HepG2 (cell line): ENCODE results near the gene PARP15. TPM values are rescaled to one million over a fixed set of nuclear protein-coding genes. Genes with fewer than 3 reads are reported as not detected.

ENCODE experiments used
- ATF7 ChIP-seq, 2 experiments: fragments of 450-650 bp in 1 of 2; sonication (generic) in 1 of 2; formaldehyde crosslinking in 1 of 2; IDR thresholded peaks; 2 replicates each; pipeline versions ENCODE4 v1.4.0 to v1.6.1; 2016 to 2020; ENCODE audit warnings: antibody characterized with exemption in 1 of 2, mild to moderate bottlenecking in 1 of 2, missing genetic modification reagents in 1 of 2
- CBX2 ChIP-seq, 2 experiments: fragments of 200-600 bp in 1 of 2; sonication (generic); formaldehyde crosslinking in 1 of 2; IDR thresholded peaks; 2 replicates each; pipeline versions ENCODE4 v1.7.0 to v1.8.1; 2018 to 2022; ENCODE audit warnings: low read depth in 2 of 2, low read length in 1 of 2, mild to moderate bottlenecking in 1 of 2, missing genetic modification reagents in 1 of 2
- ERF ChIP-seq: IDR thresholded peaks from 2 replicates; pipeline ENCODE4 v1.6.1; 2018; ENCODE audit warnings: missing biosample characterization, missing genetic modification reagents
- GABPA ChIP-seq, 2 experiments: IDR thresholded peaks; 2 replicates each; pipeline ENCODE4 v1.6.1; 2011 to 2016; ENCODE audit warnings: low read depth in 2 of 2, low read length in 1 of 2, missing biosample characterization in 1 of 2, missing genetic modification characterization in 1 of 2
- HDAC2 ChIP-seq: sonication (generic); formaldehyde crosslinking; IDR thresholded peaks from 2 replicates; pipeline ENCODE4 v1.4.0; 2020; ENCODE audit warnings: missing genetic modification reagents
- MAF1 ChIP-seq: sonication (generic); formaldehyde crosslinking; IDR thresholded peaks from 2 replicates; pipeline ENCODE4 v1.5.0; 2020; ENCODE audit warnings: missing genetic modification reagents, borderline replicate concordance
- PAWR ChIP-seq: sonication (generic); formaldehyde crosslinking; IDR thresholded peaks from 2 replicates; pipeline ENCODE4 v1.4.0; 2020; ENCODE audit warnings: missing genetic modification reagents, mild to moderate bottlenecking, borderline replicate concordance
- PITX1 ChIP-seq: sonication (generic); formaldehyde crosslinking; IDR thresholded peaks from 2 replicates; pipeline ENCODE4 v1.5.1; 2020; ENCODE audit warnings: mild to moderate bottlenecking, missing genetic modification reagents
- RAD21 ChIP-seq: fragments of 450-650 bp; formaldehyde crosslinking; IDR thresholded peaks from 2 replicates; pipeline ENCODE4 v1.5.0; 2020; ENCODE audit warnings: mild to moderate bottlenecking
- SAP130 ChIP-seq: IDR thresholded peaks from 2 replicates; pipeline ENCODE4 v1.6.1; 2016; ENCODE audit warnings: low read depth
- SMC3 ChIP-seq: IDR thresholded peaks from 2 replicates; pipeline ENCODE4 v1.6.1; 2011; ENCODE audit warnings: low read length, improper control_type of control experiment
- SNAPC2 ChIP-seq: sonication (generic); formaldehyde crosslinking; IDR thresholded peaks from 2 replicates; pipeline ENCODE4 v1.8.1; 2022; ENCODE audit warnings: mild to moderate bottlenecking, missing genetic modification reagents
- STAG1 ChIP-seq: sonication (generic); formaldehyde crosslinking; IDR thresholded peaks from 2 replicates; pipeline ENCODE4 v1.4.0; 2020; ENCODE audit warnings: missing genetic modification reagents
- ZFP82 ChIP-seq: sonication (generic); formaldehyde crosslinking; IDR thresholded peaks from 2 replicates; pipeline ENCODE4 v1.5.1; 2020; ENCODE audit warnings: mild to moderate bottlenecking, missing genetic modification reagents, borderline replicate concordance
- ZMAT5 ChIP-seq: sonication (generic); formaldehyde crosslinking; IDR thresholded peaks from 2 replicates; pipeline ENCODE4 v1.5.0; 2020; ENCODE audit warnings: mild to moderate bottlenecking, low read depth, missing genetic modification reagents, borderline replicate concordance
- ZNF441 ChIP-seq: sonication (generic); formaldehyde crosslinking; IDR thresholded peaks from 2 replicates; pipeline ENCODE4 v1.7.0; 2021; ENCODE audit warnings: missing genetic modification reagents, borderline replicate concordance
- ZNF552 ChIP-seq: sonication (generic); formaldehyde crosslinking; IDR thresholded peaks from 2 replicates; pipeline ENCODE4 v1.9.0; 2022; ENCODE audit warnings: missing genetic modification reagents, mild to moderate bottlenecking, borderline replicate concordance
- ZNF589 ChIP-seq: sonication (generic); formaldehyde crosslinking; conservative IDR thresholded peaks from 2 replicates; pipeline ENCODE4 v1.8.0; 2022; ENCODE audit warnings: mild to moderate bottlenecking, moderate library complexity, missing genetic modification reagents
- ZNF652 ChIP-seq: IDR thresholded peaks from 2 replicates; pipeline ENCODE4 v1.6.1; 2016; ENCODE audit warnings: low read depth, borderline replicate concordance
- ZNF839 ChIP-seq: sonication (generic); formaldehyde crosslinking; IDR thresholded peaks from 2 replicates; pipeline ENCODE4 v1.4.0; 2020; ENCODE audit warnings: missing genetic modification reagents, mild to moderate bottlenecking, borderline replicate concordance
- ZNF850 ChIP-seq: sonication (generic); formaldehyde crosslinking; conservative IDR thresholded peaks from 2 replicates; pipeline ENCODE4 v1.9.0; 2021; ENCODE audit warnings: mild to moderate bottlenecking, missing genetic modification reagents
- polyA plus RNA-seq, 8 experiments: library from polyadenylated mRNA; depleted of rRNA in 3 of 8; stranded (reverse) in 7 of 8; unstranded in 1 of 8; fragments of >200 nt; fragmentation: Illumina TruSeq in 4 of 8; extraction: Trizol in 4 of 8; gene quantifications; 2 replicates each; pipeline versions ENCODE4 v1.2.1 to v1.2.3, GENCODE V29; 2011 to 2016; ENCODE audit warnings: low read depth in 4 of 8, missing spikeins in 1 of 8, mixed read lengths in 1 of 8; ENCODE audit not compliant: insufficient read depth in 1 of 8
- total RNA-seq, 5 experiments: library from RNA; depleted of rRNA; stranded (reverse); fragments of >200 nt; fragmentation: Illumina TruSeq; extraction: Trizol; gene quantifications; 2 replicates each; pipeline ENCODE4 v1.2.3, GENCODE V29; 2016; ENCODE audit warnings: low read depth in 1 of 5
- TF ChIP-seq, protein P1 (sequence below): sonication (generic); formaldehyde crosslinking; IDR thresholded peaks from 2 replicates; pipeline ENCODE4 v1.8.0; 2022; ENCODE audit warnings: missing genetic modification reagents, mild to moderate bottlenecking, moderate library complexity, borderline replicate concordance
- TF ChIP-seq, protein P2 (sequence below): sonication (generic); formaldehyde crosslinking; IDR thresholded peaks from 2 replicates; pipeline ENCODE4 v1.5.0; 2020; ENCODE audit warnings: missing genetic modification reagents
- TF ChIP-seq, protein P3 (sequence below): sonication (generic); formaldehyde crosslinking; IDR thresholded peaks from 2 replicates; pipeline ENCODE4 v1.4.0; 2020; ENCODE audit warnings: missing genetic modification reagents

PARP15 gene
- total and polyA plus RNA-seq, 2 of the 13 experiments (the other 11 are each of a cell fraction or from before 2014, with no cell fraction given), result 0.02 TPM; not detected in 1

DNA sequence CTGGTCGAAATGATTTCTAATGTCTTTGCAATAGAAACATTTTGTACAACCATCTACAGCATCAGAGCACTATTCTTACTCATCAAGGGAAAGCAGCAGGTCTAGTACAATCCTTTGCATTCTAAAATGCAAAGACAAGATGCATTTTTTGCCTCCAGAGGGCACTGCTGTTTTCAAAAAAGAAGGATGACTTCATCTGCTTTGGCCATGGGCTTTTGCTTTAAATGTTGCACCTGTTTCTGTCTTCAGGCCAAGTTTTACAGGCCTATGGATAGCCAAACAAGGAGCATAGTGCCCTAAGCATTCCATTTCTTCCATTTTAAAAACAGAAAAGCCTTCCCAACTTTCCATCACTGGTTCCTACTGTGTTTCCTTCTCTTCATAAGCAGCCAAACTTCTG lies 16.8 kb upstream of the PARP15 start (continued):
- no peak for TF ChIP-seq ZNF850
- TF ChIP-seq PITX1 (CRISPR knock-in tag), result no peak
- TF ChIP-seq ZNF441 (CRISPR knock-in tag), result no peak
- TF ChIP-seq ZNF839 (CRISPR knock-in tag), result no peak
- no peak for TF ChIP-seq ZNF652 (CRISPR knock-in tag)
- TF ChIP-seq SNAPC2, result no peak
- no peak for TF ChIP-seq MAF1 (CRISPR knock-in tag)
- no peak for TF ChIP-seq ZMAT5
- no peak for TF ChIP-seq GABPA (IDR thresholded peaks at IDR 0.05; ENCODE audit: low read depth, low read length)
- TF ChIP-seq GABPA (CRISPR knock-in tag; IDR thresholded peaks at IDR 0.05; ENCODE audit: low read depth), result no peak
- TF ChIP-seq, protein P1, sequence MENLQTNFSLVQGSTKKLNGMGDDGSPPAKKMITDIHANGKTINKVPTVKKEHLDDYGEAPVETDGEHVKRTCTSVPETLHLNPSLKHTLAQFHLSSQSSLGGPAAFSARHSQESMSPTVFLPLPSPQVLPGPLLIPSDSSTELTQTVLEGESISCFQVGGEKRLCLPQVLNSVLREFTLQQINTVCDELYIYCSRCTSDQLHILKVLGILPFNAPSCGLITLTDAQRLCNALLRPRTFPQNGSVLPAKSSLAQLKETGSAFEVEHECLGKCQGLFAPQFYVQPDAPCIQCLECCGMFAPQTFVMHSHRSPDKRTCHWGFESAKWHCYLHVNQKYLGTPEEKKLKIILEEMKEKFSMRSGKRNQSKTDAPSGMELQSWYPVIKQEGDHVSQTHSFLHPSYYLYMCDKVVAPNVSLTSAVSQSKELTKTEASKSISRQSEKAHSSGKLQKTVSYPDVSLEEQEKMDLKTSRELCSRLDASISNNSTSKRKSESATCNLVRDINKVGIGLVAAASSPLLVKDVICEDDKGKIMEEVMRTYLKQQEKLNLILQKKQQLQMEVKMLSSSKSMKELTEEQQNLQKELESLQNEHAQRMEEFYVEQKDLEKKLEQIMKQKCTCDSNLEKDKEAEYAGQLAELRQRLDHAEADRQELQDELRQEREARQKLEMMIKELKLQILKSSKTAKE, result no peak
- no peak for TF ChIP-seq CBX2 (IDR thresholded peaks at IDR 0.05; ENCODE audit: low read depth, low read length)
- no peak for TF ChIP-seq CBX2 (CRISPR knock-in tag; IDR thresholded peaks at IDR 0.05; ENCODE audit: low read depth)
- TF ChIP-seq, protein P2, sequence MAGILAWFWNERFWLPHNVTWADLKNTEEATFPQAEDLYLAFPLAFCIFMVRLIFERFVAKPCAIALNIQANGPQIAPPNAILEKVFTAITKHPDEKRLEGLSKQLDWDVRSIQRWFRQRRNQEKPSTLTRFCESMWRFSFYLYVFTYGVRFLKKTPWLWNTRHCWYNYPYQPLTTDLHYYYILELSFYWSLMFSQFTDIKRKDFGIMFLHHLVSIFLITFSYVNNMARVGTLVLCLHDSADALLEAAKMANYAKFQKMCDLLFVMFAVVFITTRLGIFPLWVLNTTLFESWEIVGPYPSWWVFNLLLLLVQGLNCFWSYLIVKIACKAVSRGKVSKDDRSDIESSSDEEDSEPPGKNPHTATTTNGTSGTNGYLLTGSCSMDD (CRISPR knock-in tag), result no peak
- TF ChIP-seq, protein P3, sequence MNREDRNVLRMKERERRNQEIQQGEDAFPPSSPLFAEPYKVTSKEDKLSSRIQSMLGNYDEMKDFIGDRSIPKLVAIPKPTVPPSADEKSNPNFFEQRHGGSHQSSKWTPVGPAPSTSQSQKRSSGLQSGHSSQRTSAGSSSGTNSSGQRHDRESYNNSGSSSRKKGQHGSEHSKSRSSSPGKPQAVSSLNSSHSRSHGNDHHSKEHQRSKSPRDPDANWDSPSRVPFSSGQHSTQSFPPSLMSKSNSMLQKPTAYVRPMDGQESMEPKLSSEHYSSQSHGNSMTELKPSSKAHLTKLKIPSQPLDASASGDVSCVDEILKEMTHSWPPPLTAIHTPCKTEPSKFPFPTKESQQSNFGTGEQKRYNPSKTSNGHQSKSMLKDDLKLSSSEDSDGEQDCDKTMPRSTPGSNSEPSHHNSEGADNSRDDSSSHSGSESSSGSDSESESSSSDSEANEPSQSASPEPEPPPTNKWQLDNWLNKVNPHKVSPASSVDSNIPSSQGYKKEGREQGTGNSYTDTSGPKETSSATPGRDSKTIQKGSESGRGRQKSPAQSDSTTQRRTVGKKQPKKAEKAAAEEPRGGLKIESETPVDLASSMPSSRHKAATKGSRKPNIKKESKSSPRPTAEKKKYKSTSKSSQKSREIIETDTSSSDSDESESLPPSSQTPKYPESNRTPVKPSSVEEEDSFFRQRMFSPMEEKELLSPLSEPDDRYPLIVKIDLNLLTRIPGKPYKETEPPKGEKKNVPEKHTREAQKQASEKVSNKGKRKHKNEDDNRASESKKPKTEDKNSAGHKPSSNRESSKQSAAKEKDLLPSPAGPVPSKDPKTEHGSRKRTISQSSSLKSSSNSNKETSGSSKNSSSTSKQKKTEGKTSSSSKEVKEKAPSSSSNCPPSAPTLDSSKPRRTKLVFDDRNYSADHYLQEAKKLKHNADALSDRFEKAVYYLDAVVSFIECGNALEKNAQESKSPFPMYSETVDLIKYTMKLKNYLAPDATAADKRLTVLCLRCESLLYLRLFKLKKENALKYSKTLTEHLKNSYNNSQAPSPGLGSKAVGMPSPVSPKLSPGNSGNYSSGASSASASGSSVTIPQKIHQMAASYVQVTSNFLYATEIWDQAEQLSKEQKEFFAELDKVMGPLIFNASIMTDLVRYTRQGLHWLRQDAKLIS (CRISPR knock-in tag), result no peak
- no peak for TF ChIP-seq ZNF589
- TF ChIP-seq ZFP82 (CRISPR knock-in tag), result no peak
- TF ChIP-seq PAWR (CRISPR knock-in tag), result no peak
- TF ChIP-seq STAG1 (CRISPR knock-in tag), result peak; percentile 83
- TF ChIP-seq ATF7 (IDR thresholded peaks at IDR 0.05), result peak; percentile 40
- TF ChIP-seq ATF7 (CRISPR knock-in tag; IDR thresholded peaks at IDR 0.05), result no peak
- TF ChIP-seq SAP130 (CRISPR knock-in tag), result 0 out of 2 replicates have a peak, but pooled peaks have one; percentile 27
- TF ChIP-seq ERF (CRISPR knock-in tag), result 0 out of 2 replicates have a peak, but pooled peaks have one; percentile 43
- TF ChIP-seq ZNF552, result no peak
- peak; percentile 52 for TF ChIP-seq RAD21 (CRISPR knock-in tag)
- TF ChIP-seq HDAC2 (CRISPR knock-in tag), result no peak
- TF ChIP-seq SMC3, result peak; percentile 90
